Osteocyte (in vitro differentiated cells): Measurements from ENCODE around the gene DRC7. TPM values are rescaled to one million over a fixed set of nuclear protein-coding genes. Genes with fewer than 3 reads are reported as not detected.

Experiments used
- DNase-seq: peaks from one replicate; pipeline ENCODE4 v3.0.0; 2021; ENCODE audit warnings: mixed read lengths; ENCODE audit not compliant: unreplicated experiment; ENCODE audit errors: extremely low spot score
- H3K27ac Mint-ChIP-seq: one replicate; pipeline ENCODE4 v1.8.0; 2021; ENCODE audit warnings: mild to moderate bottlenecking, mixed read lengths; ENCODE audit not compliant: unreplicated experiment
- H3K27me3 Mint-ChIP-seq: one replicate; pipeline ENCODE4 v1.8.0; 2021; ENCODE audit warnings: mixed read lengths; ENCODE audit not compliant: unreplicated experiment
- H3K36me3 Mint-ChIP-seq: one replicate; pipeline ENCODE4 v1.8.0; 2021; ENCODE audit warnings: mixed read lengths; ENCODE audit not compliant: unreplicated experiment
- H3K4me1 Mint-ChIP-seq: one replicate; pipeline ENCODE4 v1.8.0; 2021; ENCODE audit warnings: mixed read lengths; ENCODE audit not compliant: unreplicated experiment
- H3K4me3 Mint-ChIP-seq: one replicate; pipeline ENCODE4 v1.8.0; 2021; ENCODE audit warnings: mild to moderate bottlenecking, moderate library complexity, mixed read lengths; ENCODE audit not compliant: unreplicated experiment
- H3K9me3 Mint-ChIP-seq: one replicate; pipeline ENCODE4 v1.8.0; 2021; ENCODE audit warnings: mixed read lengths; ENCODE audit not compliant: unreplicated experiment
- CTCF ChIP-seq: fragments of 200-600 bp; sonication (generic); IDR thresholded peaks from 2 replicates; pipeline ENCODE4 v1.5.0; 2021; ENCODE audit warnings: antibody characterized with exemption, mild to moderate bottlenecking, moderate library complexity
- total RNA-seq: library from RNA; stranded (reverse); gene quantifications from 2 replicates; pipeline ENCODE4 v1.2.1, GENCODE V29; 2021

DRC7 gene
- total RNA-seq, 1 donor from 2014 or later = not detected

GRCh38 chr16:57688487-57688986 lies 6.1 kb upstream of the DRC7 start:
- Mint-ChIP-seq H3K9me3 (no peaks in the 10 kb centered on the region), H3K27me3 (peaks cover 44% of the 10 kb centered on the region), H3K27ac (no peak overlapping the region), H3K36me3 (no peaks in the 10 kb centered on the region), H3K4me1 (no peaks in the 10 kb centered on the region), H3K4me3 (no peak overlapping the region)
- no peak for DNase-seq
- no peak for TF ChIP-seq CTCF

DNA sequence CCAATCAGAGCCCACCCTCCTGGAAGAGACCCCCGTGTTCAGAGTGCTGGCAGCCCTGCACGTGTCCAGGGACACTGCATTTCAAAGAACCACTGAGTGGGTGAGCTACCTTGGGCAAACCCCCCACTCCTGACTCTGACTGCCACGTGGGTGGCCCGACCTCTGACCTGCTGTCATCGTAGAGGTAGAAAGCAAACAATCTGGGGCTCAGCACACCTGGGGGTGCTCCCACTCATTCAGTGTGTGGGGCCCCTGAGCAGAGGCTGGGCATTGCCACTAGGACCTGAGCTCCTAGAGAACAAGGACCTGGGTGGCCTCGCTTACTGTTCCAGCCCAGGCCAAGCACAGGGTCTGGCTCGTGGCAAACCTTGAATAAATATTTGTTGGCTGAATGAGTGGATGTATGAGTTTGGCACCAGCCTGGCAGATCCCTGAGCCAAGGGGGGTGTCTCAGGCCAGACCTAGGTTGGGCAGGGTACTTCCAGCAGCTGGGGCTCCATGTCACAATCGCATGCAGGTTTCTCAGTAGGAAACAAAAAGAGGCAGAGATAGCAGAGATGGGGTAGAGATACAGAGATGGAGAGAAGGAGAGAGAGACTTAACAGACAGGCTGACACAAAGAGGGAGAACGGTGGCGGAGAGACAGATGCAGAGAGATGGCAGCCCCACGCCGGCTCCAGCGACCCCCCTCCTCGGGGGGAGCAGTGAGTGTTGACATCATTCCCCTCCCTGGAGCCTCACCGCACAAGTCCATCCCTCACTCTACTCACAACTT lies 5.4 kb upstream of the DRC7 start:
- no peak for DNase-seq
- no peak for TF ChIP-seq CTCF
- Mint-ChIP-seq H3K9me3 (no peaks in the 10 kb centered on the region), H3K4me3 (no peak overlapping the region), H3K27ac (no peak overlapping the region), H3K36me3 (no peaks in the 10 kb centered on the region), H3K4me1 (no peaks in the 10 kb centered on the region), H3K27me3 (peaks cover 44% of the 10 kb centered on the region)

GRCh38 chr16:57689762-57690558 lies 4.6 kb upstream of the DRC7 start:
- H3K4me3 Mint-ChIP-seq = no peak overlapping the region
- no peaks in the 10 kb centered on the region for H3K9me3 Mint-ChIP-seq
- H3K4me1 Mint-ChIP-seq = no peaks in the 10 kb centered on the region
- H3K27ac Mint-ChIP-seq = no peak overlapping the region
- no peaks in the 10 kb centered on the region for H3K36me3 Mint-ChIP-seq
- peaks cover 44% of the 10 kb centered on the region for H3K27me3 Mint-ChIP-seq
- no peak for TF ChIP-seq CTCF
- no peak for DNase-seq

DNA sequence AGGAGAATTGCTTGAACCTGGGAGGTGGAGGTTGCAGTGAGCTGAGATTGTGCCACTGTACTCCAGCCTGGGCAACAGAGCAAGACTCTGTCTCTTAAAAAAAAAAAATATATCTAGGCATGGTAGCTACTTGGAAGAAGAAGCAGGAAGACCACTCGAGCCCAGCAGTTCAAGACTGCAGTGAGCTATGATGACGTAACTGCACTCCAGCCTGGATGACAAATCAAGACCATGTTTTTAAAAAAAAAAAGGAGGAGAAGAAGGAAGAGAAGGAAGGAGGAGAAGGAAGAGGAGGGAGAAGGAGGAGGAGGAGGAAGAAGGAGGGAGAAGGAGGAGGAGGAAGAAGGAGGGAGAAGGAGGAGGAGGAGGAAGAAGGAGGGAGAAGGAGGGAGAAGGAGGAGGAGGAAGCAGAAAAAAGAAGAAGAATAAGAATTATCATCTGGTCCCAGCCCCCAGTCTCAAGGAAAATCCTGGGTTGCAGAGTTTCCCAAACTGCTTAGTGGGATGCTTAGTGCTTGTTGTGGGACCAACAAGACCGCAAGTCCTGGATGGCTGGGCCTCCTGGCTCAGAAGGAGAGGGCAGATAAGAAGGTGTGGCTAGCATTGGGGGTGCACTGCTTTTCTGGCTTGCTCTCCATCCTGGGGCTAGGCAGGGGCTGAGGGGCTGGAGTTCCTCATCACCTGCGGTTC lies 3.7 kb upstream of the DRC7 start:
- Mint-ChIP-seq H3K4me3 (no peak overlapping the region), H3K27me3 (peaks cover 40% of the 10 kb centered on the region), H3K9me3 (no peaks in the 10 kb centered on the region), H3K4me1 (no peaks in the 10 kb centered on the region), H3K36me3 (no peaks in the 10 kb centered on the region), H3K27ac (no peak overlapping the region)
- no peak for TF ChIP-seq CTCF
- DNase-seq = no peak
